Stimulated activated naive CD8-positive, alpha-beta T cell treated with anti-CD3 and anti-CD28 coated beads, Interleukin-15, amount 100 ng/mL, for 72 hours (primary cell): ENCODE results near the gene ALS2.
A peak's percentile ranks its signal among the peaks of the same experiment; 100 is the strongest.
"Not testable (repeated sequence)": the region's sequence is repeated elsewhere in the genome, so short reads cannot be mapped to it uniquely, and the experiment has no call there.

Experiments used
- ATAC-seq: fragments of 150-1000 bp; cut with Tn5 transposase; 2 replicates; pipeline ENCODE4 v1.10.0; 2021; ENCODE audit warnings: mild to moderate bottlenecking, moderate library complexity
- DNase-seq, 2 donors: peaks; one replicate each; pipeline ENCODE4 v3.0.0; 2021 to 2022
- H3K27ac Mint-ChIP-seq, 2 donors: one replicate each; pipeline ENCODE4 v1.8.0; 2022; ENCODE audit warnings: mild to moderate bottlenecking in 2 of 2, mixed read lengths in 2 of 2, moderate library complexity in 2 of 2
- H3K27me3 Mint-ChIP-seq: one replicate; pipeline ENCODE4 v1.8.0; 2022; ENCODE audit warnings: mixed read lengths
- H3K4me1 Mint-ChIP-seq: one replicate; pipeline ENCODE4 v1.8.0; 2022; ENCODE audit warnings: mild to moderate bottlenecking, mixed read lengths
- H3K4me3 Mint-ChIP-seq, 2 donors: one replicate each; pipeline ENCODE4 v1.8.0; 2022; ENCODE audit warnings: mild to moderate bottlenecking in 2 of 2, mixed read lengths in 2 of 2, moderate library complexity in 1 of 2
- H3K9me3 Mint-ChIP-seq, 2 donors: one replicate each; pipeline ENCODE4 v1.8.0; 2022; ENCODE audit warnings: mixed read lengths in 2 of 2

ALS2 gene

GRCh38 chr2:201780674-201781493, at the start of gene ALS2:
TSS of gene ALS2 (minus strand) at chr2:201780933. CDS start at chr2:201768885, 12,048 bp downstream.
- Mint-ChIP-seq H3K9me3 (no peaks in the 10 kb centered on the region), H3K27me3 (no peaks in the 10 kb centered on the region), H3K27ac (peak within 1 kb of the TSS; percentile 93 to 95), H3K4me3 (peak within 1 kb of the TSS; percentile 94 to 96), H3K4me1 (peaks cover 34% of the 10 kb centered on the region)
- ATAC-seq (peak; percentile 96), DNase-seq (peak; percentile 92 to 94)

- DNase-seq = no peak
- H3K27ac Mint-ChIP-seq = no peak overlapping the region
These were observed 47.5 kb upstream of the ALS2 start for GRCh38 chr2:201828220-201828619.

DNA sequence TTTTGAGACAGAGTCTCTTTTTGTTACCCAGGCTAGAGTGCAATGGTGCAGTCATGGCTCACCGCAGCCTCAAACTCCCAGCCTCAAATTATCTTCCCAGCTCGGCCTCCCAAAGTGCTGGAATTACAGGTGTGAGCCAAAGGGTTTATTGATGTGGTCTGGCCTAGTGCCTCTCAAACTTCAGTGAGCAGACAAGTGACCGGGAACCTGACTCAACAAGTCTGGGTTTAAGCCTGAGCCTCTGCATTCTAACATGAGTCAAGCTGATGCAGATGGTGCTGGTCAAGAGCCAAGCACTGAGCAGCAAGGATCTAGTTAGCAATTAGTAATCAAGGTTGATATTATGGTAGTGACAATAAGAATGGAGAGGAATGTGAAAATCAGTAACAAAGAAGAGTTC, 46.9 kb upstream of the ALS2 start:
- DNase-seq (no peak), ATAC-seq (no peak)
- Mint-ChIP-seq H3K4me3 (no peak overlapping the region), H3K27ac (no peak overlapping the region), H3K27me3 (no peaks in the 10 kb centered on the region), H3K9me3 (peaks cover 0 to 6% of the 10 kb centered on the region in 2 donors), H3K4me1 (no peaks in the 10 kb centered on the region)

More at GRCh38 chr2:201828220-201828619, 47.5 kb upstream of the ALS2 start:
- no peaks in the 10 kb centered on the region for H3K27me3 Mint-ChIP-seq
- H3K4me3 Mint-ChIP-seq = no peak overlapping the region
- no peak for ATAC-seq
- H3K4me1 Mint-ChIP-seq = no peaks in the 10 kb centered on the region
- H3K9me3 Mint-ChIP-seq = peaks cover 0 to 6% of the 10 kb centered on the region in 2 donors

DNA sequence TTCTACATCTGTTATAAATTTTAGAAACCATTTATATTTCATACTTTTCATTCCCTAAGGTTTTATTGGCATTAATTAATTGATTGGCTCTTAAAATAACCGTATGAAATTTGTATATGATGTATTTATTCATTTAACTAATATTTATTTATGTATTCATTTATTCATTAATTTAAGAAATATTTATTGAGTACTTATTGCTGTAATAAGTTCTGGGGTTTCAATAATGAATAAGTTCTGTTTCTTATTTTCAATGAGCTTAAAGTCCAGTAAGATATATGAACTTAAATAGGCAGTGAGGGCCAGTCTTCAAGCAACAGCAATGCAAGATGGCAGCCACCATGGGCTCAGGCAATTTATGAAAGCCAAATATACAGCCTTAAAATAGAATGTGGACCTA, 43.5 kb upstream of the ALS2 start:
- H3K4me1 Mint-ChIP-seq = no peaks in the 10 kb centered on the region
- no peak overlapping the region for H3K4me3 Mint-ChIP-seq

GRCh38 chr2:201821080-201821479, 40.3 kb upstream of the ALS2 start:
- H3K27me3 Mint-ChIP-seq = peaks cover 6% of the 10 kb centered on the region
- peaks cover 0 to 6% of the 10 kb centered on the region in 2 donors for H3K9me3 Mint-ChIP-seq
- H3K4me3 Mint-ChIP-seq = no peak overlapping the region
- H3K4me1 Mint-ChIP-seq = no peaks in the 10 kb centered on the region
- DNase-seq (no peak), ATAC-seq (no peak)
- no peak overlapping the region for H3K27ac Mint-ChIP-seq

More for the DNA sequence above, 43.5 kb upstream of the ALS2 start:
- no peak overlapping the region for H3K27ac Mint-ChIP-seq
- peaks cover 6% of the 10 kb centered on the region for H3K27me3 Mint-ChIP-seq
- peaks cover 0 to 6% of the 10 kb centered on the region in 2 donors for H3K9me3 Mint-ChIP-seq
- ATAC-seq = no peak
- no peak for DNase-seq

GRCh38 chr2:201820383-201821007, 39.8 kb upstream of the ALS2 start:
- H3K4me1 Mint-ChIP-seq = no peaks in the 10 kb centered on the region
- H3K27ac Mint-ChIP-seq = no peak overlapping the region
- ATAC-seq = no peak
- H3K27me3 Mint-ChIP-seq = peaks cover 6% of the 10 kb centered on the region
- no peak for DNase-seq
- H3K9me3 Mint-ChIP-seq = peaks cover 0 to 2% of the 10 kb centered on the region in 2 donors
- no peak overlapping the region for H3K4me3 Mint-ChIP-seq

DNA sequence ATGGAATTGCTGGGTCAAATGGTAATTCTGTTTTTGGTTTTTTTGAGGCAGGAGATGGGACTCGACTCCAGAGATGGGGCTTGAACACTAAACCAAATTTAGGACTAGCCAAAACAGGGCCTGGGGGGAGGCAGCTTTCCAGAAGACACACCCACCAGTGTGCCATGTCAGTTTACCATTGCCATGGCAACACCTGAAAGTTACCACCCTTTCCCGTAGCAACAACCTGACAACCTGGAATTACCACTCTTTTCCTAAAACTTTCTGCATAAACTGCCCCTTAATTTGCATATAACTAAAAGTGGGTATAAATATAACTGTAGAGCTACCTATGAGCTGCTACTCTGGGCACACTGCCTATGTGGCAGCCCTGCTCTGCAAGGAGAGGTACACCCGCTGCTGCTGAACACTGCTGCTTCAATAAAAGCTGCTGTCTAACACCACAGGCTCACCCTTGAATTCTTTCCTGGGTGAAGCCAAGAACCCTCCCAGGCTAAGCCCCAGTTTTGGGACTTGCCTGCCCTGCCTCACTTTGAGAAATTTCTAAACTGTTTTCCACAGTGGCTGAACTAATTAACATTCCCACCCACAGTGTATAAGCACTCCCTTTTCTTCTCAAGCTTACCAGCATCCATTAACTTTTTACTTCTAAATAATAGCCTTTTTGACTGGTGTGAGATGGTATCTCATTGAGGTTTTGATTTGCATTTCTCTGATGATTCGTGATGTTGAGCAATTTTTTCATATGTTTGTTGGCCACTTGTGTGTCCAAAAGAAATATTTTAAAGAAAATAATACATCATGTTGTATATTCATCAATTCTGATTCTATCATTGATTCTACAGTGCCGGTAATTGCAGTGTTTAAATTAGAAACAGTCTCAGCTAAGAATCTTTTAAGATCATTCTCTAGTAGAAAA, 36.2 kb upstream of the ALS2 start:
- no peak for DNase-seq
- Mint-ChIP-seq H3K9me3 (no peaks in the 10 kb centered on the region), H3K27me3 (peaks cover 2% of the 10 kb centered on the region), H3K4me1 (no peaks in the 10 kb centered on the region), H3K27ac (no peak overlapping the region), H3K4me3 (no peak overlapping the region)
- ATAC-seq = no peak

GRCh38 chr2:201813996-201814760, 33.4 kb upstream of the ALS2 start:
- DNase-seq (no peak), ATAC-seq (no peak)
- no peaks in the 10 kb centered on the region for H3K9me3 Mint-ChIP-seq
- peaks cover 2% of the 10 kb centered on the region for H3K27me3 Mint-ChIP-seq
- no peak overlapping the region for H3K27ac Mint-ChIP-seq
- H3K4me3 Mint-ChIP-seq = no peak overlapping the region
- no peaks in the 10 kb centered on the region for H3K4me1 Mint-ChIP-seq

DNA sequence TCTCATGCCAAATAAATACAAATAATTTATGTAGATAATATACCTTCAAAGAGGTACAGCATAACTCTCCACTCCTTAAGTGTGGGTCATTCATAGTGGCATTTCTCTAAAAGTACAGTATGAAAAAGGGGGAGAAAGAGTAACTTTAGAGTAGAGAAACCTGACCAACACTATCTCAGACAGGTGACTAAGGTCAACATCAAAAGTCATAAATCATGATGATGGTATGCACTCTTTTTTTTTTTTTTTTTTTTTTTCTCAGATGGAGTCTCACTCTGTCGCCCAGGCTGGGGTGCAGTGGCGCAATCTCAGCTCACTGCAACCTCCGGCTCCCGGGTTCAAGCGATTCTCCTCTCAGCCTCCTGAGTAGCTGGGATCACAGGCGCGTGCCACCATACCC, 29.9 kb upstream of the ALS2 start:
- not testable (repeated sequence) for DNase-seq, ATAC-seq, H3K27ac Mint-ChIP-seq, H3K9me3 Mint-ChIP-seq, H3K4me1 Mint-ChIP-seq, H3K4me3 Mint-ChIP-seq
- H3K27me3 Mint-ChIP-seq = peaks cover 23% of the 10 kb centered on the region

DNA sequence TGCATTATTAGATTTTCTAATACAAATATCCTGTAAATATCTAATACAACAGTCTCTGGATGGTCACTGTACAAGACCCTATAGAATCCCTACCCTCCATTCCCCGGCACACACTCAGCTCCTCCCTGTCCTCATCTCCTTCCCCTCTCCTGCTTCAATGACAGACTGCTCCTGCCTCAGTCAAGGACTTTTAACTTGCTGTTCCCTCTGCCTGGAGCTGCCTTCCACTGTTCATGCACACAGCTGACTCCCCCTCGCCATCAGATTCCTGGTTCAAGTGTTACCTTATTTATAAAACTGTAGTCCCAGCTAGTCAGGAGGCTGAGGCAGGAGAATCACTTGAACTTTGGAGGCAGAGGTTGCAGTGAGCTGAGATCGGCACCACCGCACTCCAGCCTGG, 28.9 kb upstream of the ALS2 start:
- Mint-ChIP-seq H3K9me3 (no peaks in the 10 kb centered on the region), H3K27ac (no peak overlapping the region), H3K27me3 (peaks cover 23% of the 10 kb centered on the region), H3K4me3 (no peak overlapping the region), H3K4me1 (no peaks in the 10 kb centered on the region)
- DNase-seq = no peak
- ATAC-seq = no peak

DNA sequence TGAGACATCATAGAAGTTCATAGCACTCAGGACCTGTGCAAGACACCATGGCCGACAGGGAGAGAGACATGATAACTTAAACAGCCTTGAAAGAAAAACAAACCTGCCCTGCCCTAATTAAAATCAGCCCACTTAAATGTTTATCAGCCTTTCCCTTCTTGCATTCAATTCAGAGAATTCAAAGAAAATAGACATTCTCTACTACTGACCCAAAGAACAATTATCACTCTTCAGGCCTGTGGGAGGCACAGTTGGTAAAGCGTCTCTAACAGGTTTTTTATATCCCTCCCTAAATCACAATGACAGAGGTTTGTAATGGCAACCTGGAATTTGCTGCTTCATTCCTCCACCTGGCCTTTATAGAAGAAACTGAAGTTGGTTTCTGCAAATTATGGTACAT, 27.3 kb upstream of the ALS2 start:
- ATAC-seq (no peak), DNase-seq (no peak)
- H3K4me1 Mint-ChIP-seq = no peaks in the 10 kb centered on the region
- H3K4me3 Mint-ChIP-seq = no peak overlapping the region
- no peaks in the 10 kb centered on the region for H3K9me3 Mint-ChIP-seq
- peaks cover 23% of the 10 kb centered on the region for H3K27me3 Mint-ChIP-seq
- no peak overlapping the region for H3K27ac Mint-ChIP-seq

- Mint-ChIP-seq H3K4me1 (no peaks in the 10 kb centered on the region), H3K9me3 (no peaks in the 10 kb centered on the region), H3K4me3 (no peak overlapping the region), H3K27me3 (peaks cover 25% of the 10 kb centered on the region), H3K27ac (no peak overlapping the region)
- ATAC-seq (no peak), DNase-seq (no peak)
These were observed 26.8 kb upstream of the ALS2 start for GRCh38 chr2:201807452-201807999.

DNA sequence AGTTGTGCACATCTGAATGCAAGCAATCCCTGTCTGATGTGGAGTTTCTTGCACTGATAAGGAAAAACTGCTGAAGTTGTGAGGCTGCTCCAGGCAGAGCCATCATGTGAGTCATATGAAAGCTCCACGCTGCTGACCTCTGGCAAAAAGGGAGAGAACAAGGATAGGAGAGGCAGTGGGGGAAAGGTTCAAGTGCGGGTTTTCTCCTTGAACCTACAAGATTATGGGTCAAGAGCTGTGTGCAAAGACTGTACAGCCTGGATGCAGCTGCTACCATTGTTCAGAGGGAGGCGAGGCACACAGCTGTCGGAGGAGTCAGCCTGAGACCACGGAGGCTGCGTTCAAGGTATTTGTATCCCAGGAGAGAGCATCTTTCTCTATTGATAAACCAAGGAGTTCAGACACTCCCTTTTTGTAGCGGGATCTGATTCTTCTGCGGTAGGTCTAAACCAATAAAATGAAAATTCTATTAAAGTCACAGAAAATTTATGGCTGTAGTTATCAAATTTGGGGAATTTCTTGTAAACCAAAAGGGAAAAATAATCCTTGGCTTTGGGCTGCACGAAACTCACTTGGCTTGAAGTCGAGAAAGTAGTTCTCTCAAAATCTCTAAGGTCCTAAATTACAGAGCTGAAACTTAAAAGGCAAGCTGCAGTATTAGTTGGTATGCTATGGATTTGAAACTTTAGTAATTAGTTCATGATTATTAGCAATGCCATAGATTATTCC, 25.9 kb upstream of the ALS2 start, which contains the start of gene CDK15:
CDK15 (plus strand) TSS at position 96 of the 729 bp plus-strand sequence; CDS start at position 224, 128 bp downstream.
- Mint-ChIP-seq H3K4me1 (no peaks in the 10 kb centered on the region), H3K9me3 (no peaks in the 10 kb centered on the region), H3K27ac (no peak within 1 kb of the TSS), H3K27me3 (peaks cover 31% of the 10 kb centered on the region), H3K4me3 (no peak within 1 kb of the TSS)
- ATAC-seq = no peak
- no peak for DNase-seq

DNA sequence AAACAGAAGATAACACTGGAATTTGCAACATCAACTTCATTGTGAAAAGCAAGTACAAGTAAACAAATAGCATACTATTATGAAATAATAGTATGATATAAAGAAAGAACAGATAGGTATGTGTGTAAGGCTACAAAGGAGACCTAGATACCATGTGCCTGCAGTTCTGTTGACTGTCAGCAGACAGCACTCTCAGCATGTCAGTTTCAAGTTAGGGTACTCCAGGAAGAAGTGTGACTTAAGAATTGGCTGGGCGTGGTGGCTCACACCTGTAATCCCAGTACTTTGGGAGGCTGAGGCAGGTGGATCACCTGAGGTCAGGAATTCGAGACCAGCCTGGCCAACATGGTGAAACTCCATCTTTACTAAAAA, 18.2 kb upstream of the ALS2 start:
- H3K9me3 Mint-ChIP-seq, DNase-seq, H3K4me3 Mint-ChIP-seq, H3K27ac Mint-ChIP-seq, ATAC-seq, H3K4me1 Mint-ChIP-seq: not testable (repeated sequence)
- peaks cover 16% of the 10 kb centered on the region for H3K27me3 Mint-ChIP-seq
